GM23248 (cell line): ENCODE results near the gene ESYT3.

Source experiments
- EZH2 ChIP-seq: fragments of 200-600 bp; sonication (generic); IDR thresholded peaks from 2 replicates; pipeline ENCODE4 v1.6.1; 2018; ENCODE audit warnings: antibody characterized with exemption, mild to moderate bottlenecking; ENCODE audit not compliant: insufficient read depth, poor library complexity, severe bottlenecking
- EZH2phosphoT487 ChIP-seq: fragments of 200-600 bp; sonication (generic); IDR thresholded peaks from 2 replicates; pipeline ENCODE4 v1.6.1; 2018; ENCODE audit warnings: antibody characterized with exemption, moderate library complexity, mild to moderate bottlenecking, low read depth; ENCODE audit not compliant: insufficient read depth

DNA sequence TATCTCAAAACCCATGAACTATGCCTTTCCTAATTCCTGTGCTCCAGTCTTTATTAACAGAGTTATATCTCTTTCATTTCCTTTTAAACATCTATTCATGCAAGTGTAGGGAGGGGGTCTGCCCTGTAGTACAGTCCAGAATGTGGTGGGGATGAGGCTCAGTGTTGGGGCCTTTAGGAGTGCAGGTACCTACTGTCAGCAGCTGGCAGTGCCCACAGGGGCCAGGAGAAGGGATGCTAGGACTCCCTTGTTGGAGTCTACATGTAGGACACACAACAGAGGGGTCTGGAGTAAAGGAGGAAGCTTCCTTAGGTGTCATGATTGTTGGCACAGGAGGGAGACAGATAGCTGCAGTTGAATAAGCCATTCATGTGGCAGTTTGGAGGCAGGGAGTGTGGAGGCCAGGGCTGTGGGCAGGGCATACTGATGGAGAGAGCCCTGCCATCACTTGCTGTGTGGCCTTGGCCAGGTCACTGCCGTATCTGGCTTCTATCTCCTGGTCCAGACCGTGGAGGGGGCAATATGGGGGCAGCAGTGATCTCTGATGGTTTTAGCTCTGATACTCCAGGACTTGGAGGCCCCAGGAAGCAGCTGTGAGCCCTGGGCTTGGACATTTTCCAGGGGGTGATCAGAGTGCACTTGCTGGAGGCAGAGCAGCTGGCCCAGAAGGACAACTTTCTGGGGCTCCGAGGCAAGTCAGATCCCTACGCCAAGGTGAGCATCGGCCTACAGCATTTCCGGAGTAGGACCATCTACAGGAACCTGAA, 29.5 kb downstream of the ESYT3 start:
- TF ChIP-seq EZH2 = no peak
- TF ChIP-seq EZH2phosphoT487 = no peak
